ENCODE data around the gene SPDYE17. TPM values are rescaled to one million over a fixed set of nuclear protein-coding genes. Genes with fewer than 3 reads are reported as not detected.
"Not testable (repeated sequence)": the region's sequence is repeated elsewhere in the genome, so short reads cannot be mapped to it uniquely, and the experiment has no call there.

SPDYE17 gene
- total and polyA plus RNA-seq, 2 of the 8 experiments (the other 6 are each of a cell fraction or from before 2014, with no cell fraction given) = not detected

- H3K23me2 ChIP-seq (ENCODE audit: low read depth, low read length); H2AFZ ChIP-seq (ENCODE audit: low read length); H4K91ac ChIP-seq (replicated peaks; ENCODE audit: insufficient read length, low read length); H3K27ac ChIP-seq (ENCODE audit: low read depth, low read length); H3K79me2 ChIP-seq (ENCODE audit: control insufficient read depth in 1 of 2, insufficient read depth in 2 of 2, low read length in 2 of 2); H3K23ac ChIP-seq (ENCODE audit: insufficient read length); DNase-seq (ENCODE audit: low read depth in 1 of 2, low spot score in 2 of 2); CTCF ChIA-PET (ENCODE audit: partially characterized antibody); H2BK12ac ChIP-seq (ENCODE audit: low read depth, low read length); H3K4me1 ChIP-seq (replicated peaks in 1 of 4; ENCODE audit: control insufficient read depth in 3 of 4, insufficient read depth in 4 of 4, low read length in 3 of 4); H3K9me3 ChIP-seq (ENCODE audit: insufficient read depth in 2 of 2, low read depth in 1 of 2, low read length in 1 of 2); H4K5ac ChIP-seq (ENCODE audit: insufficient read length, low read depth, low read length); H2BK20ac ChIP-seq (ENCODE audit: low read length); H3K14ac ChIP-seq (ENCODE audit: insufficient read length); H3K4me2 ChIP-seq (ENCODE audit: insufficient read depth in 1 of 2, low read depth in 2 of 2, low read length in 2 of 2); H4K20me1 ChIP-seq (replicated peaks in 1 of 2; ENCODE audit: control insufficient read depth in 1 of 2, insufficient read depth in 2 of 2, low read length in 2 of 2); H3K18ac ChIP-seq (ENCODE audit: extremely low read depth, low read length); H2BK120ac ChIP-seq (replicated peaks; ENCODE audit: low read depth, low read length); H3K36me3 ChIP-seq (ENCODE audit: control insufficient read depth in 2 of 4, insufficient read depth in 4 of 4, low read length in 3 of 4); H2BK5ac ChIP-seq (ENCODE audit: low read depth, low read length); H3K9ac ChIP-seq (replicated peaks in 1 of 4; ENCODE audit: extremely low read depth in 1 of 4, low read depth in 3 of 4, low read length in 3 of 4); H3K56ac ChIP-seq (replicated peaks; ENCODE audit: insufficient read length, low read depth, low read length); H3K4me3 ChIP-seq (ENCODE audit: extremely low read depth in 1 of 4, insufficient read depth in 2 of 4, low read depth in 3 of 4, low read length in 4 of 4); H2BK15ac ChIP-seq (ENCODE audit: low read length); H4K8ac ChIP-seq (ENCODE audit: extremely low read depth, insufficient read depth, low read length); H3K27me3 ChIP-seq (replicated peaks in 1 of 4; ENCODE audit: control insufficient read depth in 3 of 4, extremely low read depth in 1 of 4, insufficient read depth in 3 of 4, low read length in 3 of 4); H3K79me1 ChIP-seq (ENCODE audit: low read depth, low read length); H3K4ac ChIP-seq (replicated peaks; ENCODE audit: insufficient read length, low read depth, low read length); POLR2A ChIA-PET (ENCODE audit: partially characterized antibody); H2AK5ac ChIP-seq (ENCODE audit: low read depth, low read length): not testable (repeated sequence)
- 67% methylated on average over 3 of the region's 19 CpGs; no CpG with 5 or more reads in 1 of the 2 experiments for WGBS, 2 experiments (ENCODE audit: extremely low coverage in 1 of 2, insufficient coverage in 1 of 2, insufficient read length in 1 of 2, insufficient replicate concordance in 2 of 2, low coverage in 1 of 2, low lambda C conversion rate in 2 of 2, missing lambda C conversion rate in 1 of 2)
- peak; percentile 48 for FAIRE-seq
Observed at GRCh38 chr7:76983937-76984783, 48.0 kb downstream of the SPDYE17 start.

- H4K91ac ChIP-seq (replicated peaks; ENCODE audit: insufficient read length, low read length); H3K79me2 ChIP-seq (ENCODE audit: control insufficient read depth in 1 of 2, insufficient read depth in 2 of 2, low read length in 2 of 2); H3K4me2 ChIP-seq (ENCODE audit: insufficient read depth in 1 of 2, low read depth in 2 of 2, low read length in 2 of 2); H3K9ac ChIP-seq (replicated peaks in 1 of 4; ENCODE audit: extremely low read depth in 1 of 4, low read depth in 3 of 4, low read length in 3 of 4); H3K23ac ChIP-seq (ENCODE audit: insufficient read length); H2BK120ac ChIP-seq (replicated peaks; ENCODE audit: low read depth, low read length); POLR2A ChIA-PET (ENCODE audit: partially characterized antibody); H2BK12ac ChIP-seq (ENCODE audit: low read depth, low read length); H3K56ac ChIP-seq (replicated peaks; ENCODE audit: insufficient read length, low read depth, low read length); H3K4me3 ChIP-seq (ENCODE audit: extremely low read depth in 1 of 4, insufficient read depth in 2 of 4, low read depth in 3 of 4, low read length in 4 of 4); H2BK15ac ChIP-seq (ENCODE audit: low read length); H3K27me3 ChIP-seq (replicated peaks in 1 of 4; ENCODE audit: control insufficient read depth in 3 of 4, extremely low read depth in 1 of 4, insufficient read depth in 3 of 4, low read length in 3 of 4); H3K4ac ChIP-seq (replicated peaks; ENCODE audit: insufficient read length, low read depth, low read length); H3K14ac ChIP-seq (ENCODE audit: insufficient read length); H3K23me2 ChIP-seq (ENCODE audit: low read depth, low read length); CTCF ChIA-PET (ENCODE audit: partially characterized antibody); H3K79me1 ChIP-seq (ENCODE audit: low read depth, low read length); H2BK5ac ChIP-seq (ENCODE audit: low read depth, low read length); H4K20me1 ChIP-seq (replicated peaks in 1 of 2; ENCODE audit: control insufficient read depth in 1 of 2, insufficient read depth in 2 of 2, low read length in 2 of 2); H3K9me3 ChIP-seq (ENCODE audit: insufficient read depth in 2 of 2, low read depth in 1 of 2, low read length in 1 of 2); FAIRE-seq; H2AK5ac ChIP-seq (ENCODE audit: low read depth, low read length); H3K36me3 ChIP-seq (ENCODE audit: control insufficient read depth in 2 of 4, insufficient read depth in 4 of 4, low read length in 3 of 4); H2BK20ac ChIP-seq (ENCODE audit: low read length); H3K18ac ChIP-seq (ENCODE audit: extremely low read depth, low read length); H2AFZ ChIP-seq (ENCODE audit: low read length); H3K27ac ChIP-seq (ENCODE audit: low read depth, low read length); H4K8ac ChIP-seq (ENCODE audit: extremely low read depth, insufficient read depth, low read length); DNase-seq (ENCODE audit: low read depth in 1 of 2, low spot score in 2 of 2); H3K4me1 ChIP-seq (replicated peaks in 1 of 4; ENCODE audit: control insufficient read depth in 3 of 4, insufficient read depth in 4 of 4, low read length in 3 of 4); H4K5ac ChIP-seq (ENCODE audit: insufficient read length, low read depth, low read length): not testable (repeated sequence)
- WGBS, 2 experiments (ENCODE audit: extremely low coverage in 1 of 2, insufficient coverage in 1 of 2, insufficient read length in 1 of 2, insufficient replicate concordance in 2 of 2, low coverage in 1 of 2, low lambda C conversion rate in 2 of 2, missing lambda C conversion rate in 1 of 2) = no CpG with 5 or more reads among the region's 5 CpGs
Observed at GRCh38 chr7:76983333-76983732, 48.8 kb downstream of the SPDYE17 start.

Data from H1 (cell line).